ENCODE measurements around the gene LIMCH1.

The LIMCH1 gene

DNA sequence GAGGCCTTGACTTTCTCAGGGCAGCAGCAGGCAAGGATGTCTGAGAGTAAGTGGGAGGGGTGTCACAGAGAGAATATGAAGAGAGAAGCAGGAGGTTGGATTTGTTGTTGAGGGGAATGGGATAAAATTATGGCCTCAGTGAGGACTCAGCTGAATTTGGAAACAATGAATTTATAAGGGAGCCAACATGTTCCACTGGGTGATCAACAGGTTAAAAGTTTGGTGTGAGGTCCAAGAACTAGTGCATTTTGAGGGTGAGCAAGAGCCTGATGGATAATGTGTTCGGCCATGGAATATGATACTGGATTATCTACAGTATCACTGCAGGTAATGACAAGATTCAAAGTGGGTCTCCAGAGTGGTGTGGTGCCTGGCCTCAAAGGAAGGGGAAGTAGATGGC, 33.5 kb downstream of the LIMCH1 start:
- Histone ChIP-seq H4K20me1 (ENCODE audit: insufficient read depth, low read length, poor library complexity, severe bottlenecking) (no peaks in the 10 kb centered on the region), H3K79me2 (ENCODE audit: insufficient read depth, low read length) (no peaks in the 10 kb centered on the region), H3K36me3 (ENCODE audit: insufficient read depth, low read length) (no peaks in the 10 kb centered on the region), H2AFZ (ENCODE audit: low read length) (no peak overlapping the region), H3K27me3 (ENCODE audit: insufficient read depth, low read length, poor library complexity, severe bottlenecking) (no peaks in the 10 kb centered on the region), H3K4me1 (ENCODE audit: insufficient read depth, low read length, poor library complexity, severe bottlenecking) (no peaks in the 10 kb centered on the region), H3K4me2 (ENCODE audit: low read depth, low read length, poor library complexity, severe bottlenecking) (no peak overlapping the region), H3F3A (ENCODE audit: low read depth) (no peaks in the 10 kb centered on the region), H3K4me3 (ENCODE audit: low read length, poor library complexity, severe bottlenecking) (no peak overlapping the region), H3K9me2 (replicated peaks; ENCODE audit: low read depth, low read length) (no peaks in the 10 kb centered on the region), H3K9ac (ENCODE audit: low read depth, low read length, poor library complexity, severe bottlenecking) (no peak overlapping the region), H3K9me3 (ENCODE audit: insufficient read depth, low read depth, low read length) (no peaks in the 10 kb centered on the region)
- TF ChIP-seq EZH2phosphoT487 (IDR thresholded peaks at IDR 0.05; ENCODE audit: borderline replicate concordance) = no peak
- TF ChIP-seq, protein P1, sequence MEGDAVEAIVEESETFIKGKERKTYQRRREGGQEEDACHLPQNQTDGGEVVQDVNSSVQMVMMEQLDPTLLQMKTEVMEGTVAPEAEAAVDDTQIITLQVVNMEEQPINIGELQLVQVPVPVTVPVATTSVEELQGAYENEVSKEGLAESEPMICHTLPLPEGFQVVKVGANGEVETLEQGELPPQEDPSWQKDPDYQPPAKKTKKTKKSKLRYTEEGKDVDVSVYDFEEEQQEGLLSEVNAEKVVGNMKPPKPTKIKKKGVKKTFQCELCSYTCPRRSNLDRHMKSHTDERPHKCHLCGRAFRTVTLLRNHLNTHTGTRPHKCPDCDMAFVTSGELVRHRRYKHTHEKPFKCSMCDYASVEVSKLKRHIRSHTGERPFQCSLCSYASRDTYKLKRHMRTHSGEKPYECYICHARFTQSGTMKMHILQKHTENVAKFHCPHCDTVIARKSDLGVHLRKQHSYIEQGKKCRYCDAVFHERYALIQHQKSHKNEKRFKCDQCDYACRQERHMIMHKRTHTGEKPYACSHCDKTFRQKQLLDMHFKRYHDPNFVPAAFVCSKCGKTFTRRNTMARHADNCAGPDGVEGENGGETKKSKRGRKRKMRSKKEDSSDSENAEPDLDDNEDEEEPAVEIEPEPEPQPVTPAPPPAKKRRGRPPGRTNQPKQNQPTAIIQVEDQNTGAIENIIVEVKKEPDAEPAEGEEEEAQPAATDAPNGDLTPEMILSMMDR (conservative IDR thresholded peaks at IDR 0.05; ENCODE audit: low read length) = no peak

DNA sequence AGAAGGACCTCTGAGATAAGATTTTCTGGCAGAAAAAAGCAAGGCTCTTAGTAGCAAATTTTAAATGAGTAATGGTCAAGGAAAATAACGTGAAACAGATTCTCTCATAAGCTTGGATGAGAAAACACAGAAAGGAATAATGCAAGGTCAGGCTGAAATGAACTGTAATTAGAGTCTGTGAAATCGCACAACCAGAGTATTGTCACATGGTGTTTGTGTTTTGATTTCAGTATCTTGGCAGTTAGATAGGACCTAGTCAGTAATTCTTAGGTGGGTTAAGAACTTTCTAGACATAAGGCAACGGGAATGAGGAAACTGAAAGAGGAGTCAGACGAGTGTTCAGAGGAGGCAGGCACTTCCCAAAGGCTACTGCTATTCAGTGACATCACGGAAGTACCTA, 34.6 kb downstream of the LIMCH1 start:
- Histone ChIP-seq H3K27me3 (ENCODE audit: insufficient read depth, low read length, poor library complexity, severe bottlenecking) (no peaks in the 10 kb centered on the region), H4K20me1 (ENCODE audit: insufficient read depth, low read length, poor library complexity, severe bottlenecking) (no peaks in the 10 kb centered on the region), H3K4me2 (ENCODE audit: low read depth, low read length, poor library complexity, severe bottlenecking) (no peak overlapping the region), H3K9ac (ENCODE audit: low read depth, low read length, poor library complexity, severe bottlenecking) (no peak overlapping the region), H3K9me3 (ENCODE audit: insufficient read depth, low read depth, low read length) (no peaks in the 10 kb centered on the region), H3K4me1 (ENCODE audit: insufficient read depth, low read length, poor library complexity, severe bottlenecking) (no peaks in the 10 kb centered on the region), H3K79me2 (ENCODE audit: insufficient read depth, low read length) (no peaks in the 10 kb centered on the region), H3K4me3 (ENCODE audit: low read length, poor library complexity, severe bottlenecking) (no peak overlapping the region), H2AFZ (ENCODE audit: low read length) (no peak overlapping the region), H3K9me2 (replicated peaks; ENCODE audit: low read depth, low read length) (no peaks in the 10 kb centered on the region), H3F3A (ENCODE audit: low read depth) (no peaks in the 10 kb centered on the region), H3K36me3 (ENCODE audit: insufficient read depth, low read length) (no peaks in the 10 kb centered on the region)
- TF ChIP-seq, protein P1 (conservative IDR thresholded peaks at IDR 0.05; ENCODE audit: low read length) = no peak
- no peak for TF ChIP-seq EZH2phosphoT487 (IDR thresholded peaks at IDR 0.05; ENCODE audit: borderline replicate concordance)

DNA sequence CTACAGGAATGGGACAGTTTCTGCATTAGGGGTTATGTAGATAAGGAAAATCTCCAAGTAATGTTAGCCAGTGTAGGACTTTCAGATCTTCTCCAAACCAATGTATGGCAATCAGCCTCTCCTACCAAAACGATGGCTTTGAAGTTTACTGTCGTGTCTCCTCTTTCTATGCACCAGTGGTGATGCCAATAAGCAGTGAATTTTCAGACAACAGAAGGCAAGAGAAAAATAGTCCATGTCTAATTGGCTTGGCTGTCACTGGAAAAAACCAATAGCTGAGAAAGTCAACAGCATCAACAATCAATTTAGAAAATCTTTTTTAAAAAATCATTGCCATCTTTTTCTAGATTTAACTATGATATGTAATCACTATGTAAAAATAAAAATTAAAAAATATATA, 35.0 kb downstream of the LIMCH1 start:
- no peak for TF ChIP-seq EZH2phosphoT487 (IDR thresholded peaks at IDR 0.05; ENCODE audit: borderline replicate concordance)
- TF ChIP-seq, protein P1 (conservative IDR thresholded peaks at IDR 0.05; ENCODE audit: low read length) = no peak
- Histone ChIP-seq H3K9ac (ENCODE audit: low read depth, low read length, poor library complexity, severe bottlenecking) (no peak overlapping the region), H4K20me1 (ENCODE audit: insufficient read depth, low read length, poor library complexity, severe bottlenecking) (no peaks in the 10 kb centered on the region), H2AFZ (ENCODE audit: low read length) (no peak overlapping the region), H3K9me3 (ENCODE audit: insufficient read depth, low read depth, low read length) (no peaks in the 10 kb centered on the region), H3K4me1 (ENCODE audit: insufficient read depth, low read length, poor library complexity, severe bottlenecking) (no peaks in the 10 kb centered on the region), H3K27me3 (ENCODE audit: insufficient read depth, low read length, poor library complexity, severe bottlenecking) (no peaks in the 10 kb centered on the region), H3K4me2 (ENCODE audit: low read depth, low read length, poor library complexity, severe bottlenecking) (no peak overlapping the region), H3F3A (ENCODE audit: low read depth) (no peaks in the 10 kb centered on the region), H3K36me3 (ENCODE audit: insufficient read depth, low read length) (no peaks in the 10 kb centered on the region), H3K4me3 (ENCODE audit: low read length, poor library complexity, severe bottlenecking) (no peak overlapping the region), H3K79me2 (ENCODE audit: insufficient read depth, low read length) (no peaks in the 10 kb centered on the region), H3K9me2 (replicated peaks; ENCODE audit: low read depth, low read length) (no peaks in the 10 kb centered on the region)

All from Loucy (cell line).